Right lobe of liver (tissue), 4 donors: ENCODE results near the gene GALNTL6.

Source experiments
- POLR2A ChIP-seq: fragments of 450-650 bp; IDR thresholded peaks from one replicate; pipeline ENCODE4 v1.6.1; 2017; ENCODE audit warnings: antibody characterized with exemption, mild to moderate bottlenecking
- TF ChIP-seq, protein P1 (sequence below), 4 donors: fragments of 200-600 bp in 3 of 4; fragments of 450-650 bp in 1 of 4; IDR thresholded peaks; one replicate each; pipeline versions ENCODE4 v1.5.1 to v1.8.0; 2016 to 2022; ENCODE audit warnings: antibody characterized with exemption in 4 of 4, mild to moderate bottlenecking in 2 of 4
- donor health status: DM: no; HTN: no; CAD: no.
- donor health status: DM: no; HTN: no; CAD: no.
- donor health status: DM: no; HTN: yes; CAD: no.

DNA sequence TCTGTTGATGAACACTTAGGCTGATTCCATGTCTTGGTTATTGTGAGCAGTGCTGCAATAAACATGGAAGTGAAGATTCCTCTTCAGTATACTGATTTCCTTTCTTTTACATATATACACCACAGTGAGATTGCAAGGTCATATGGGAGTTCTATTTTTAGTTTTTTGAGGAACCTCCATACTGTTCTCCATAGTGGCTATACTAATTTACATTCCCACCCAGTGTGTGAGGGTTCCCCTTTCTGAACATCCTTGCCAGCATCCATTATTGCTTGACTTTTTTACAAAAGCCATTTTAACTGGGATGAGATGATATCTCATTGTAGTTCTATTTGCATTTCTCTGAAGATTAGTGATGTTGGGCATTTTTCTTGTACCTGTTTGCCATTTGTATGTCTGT, 1274.9 kb downstream of the GALNTL6 start:
- no peak for TF ChIP-seq POLR2A
- TF ChIP-seq, protein P1, sequence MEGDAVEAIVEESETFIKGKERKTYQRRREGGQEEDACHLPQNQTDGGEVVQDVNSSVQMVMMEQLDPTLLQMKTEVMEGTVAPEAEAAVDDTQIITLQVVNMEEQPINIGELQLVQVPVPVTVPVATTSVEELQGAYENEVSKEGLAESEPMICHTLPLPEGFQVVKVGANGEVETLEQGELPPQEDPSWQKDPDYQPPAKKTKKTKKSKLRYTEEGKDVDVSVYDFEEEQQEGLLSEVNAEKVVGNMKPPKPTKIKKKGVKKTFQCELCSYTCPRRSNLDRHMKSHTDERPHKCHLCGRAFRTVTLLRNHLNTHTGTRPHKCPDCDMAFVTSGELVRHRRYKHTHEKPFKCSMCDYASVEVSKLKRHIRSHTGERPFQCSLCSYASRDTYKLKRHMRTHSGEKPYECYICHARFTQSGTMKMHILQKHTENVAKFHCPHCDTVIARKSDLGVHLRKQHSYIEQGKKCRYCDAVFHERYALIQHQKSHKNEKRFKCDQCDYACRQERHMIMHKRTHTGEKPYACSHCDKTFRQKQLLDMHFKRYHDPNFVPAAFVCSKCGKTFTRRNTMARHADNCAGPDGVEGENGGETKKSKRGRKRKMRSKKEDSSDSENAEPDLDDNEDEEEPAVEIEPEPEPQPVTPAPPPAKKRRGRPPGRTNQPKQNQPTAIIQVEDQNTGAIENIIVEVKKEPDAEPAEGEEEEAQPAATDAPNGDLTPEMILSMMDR (IDR thresholded peaks at IDR 0.05): no peak
